Keratinocyte (primary cell): ENCODE data around the gene GRM4. TPM values are rescaled to one million over a fixed set of nuclear protein-coding genes. Genes with fewer than 3 reads are reported as not detected.

Experiments used
- DNase-seq: peaks from one replicate; pipeline ENCODE4 v3.0.0-alpha.2; 2011; ENCODE audit warnings: low read depth, missing footprints, low spot score
- FAIRE-seq: peaks from 2 replicates; lab custom pipeline; 2011; peaks lifted over from hg19 to GRCh38; lab: Jason Lieb, UNC
- H2AFZ ChIP-seq: 2 replicates; pipeline ENCODE4 v1.6.0; 2012; ENCODE audit warnings: low read length, control low read depth, inconsistent platforms; ENCODE audit not compliant: control insufficient read depth
- H3K27ac ChIP-seq: 2 replicates; pipeline ENCODE4 v1.5.1; 2011; ENCODE audit warnings: low read length; ENCODE audit not compliant: control insufficient read depth, insufficient read depth
- H3K27me3 ChIP-seq: 3 replicates; pipeline ENCODE4 v1.6.0; 2011; ENCODE audit warnings: low read length; ENCODE audit not compliant: control insufficient read depth, insufficient read depth; ENCODE audit errors: extremely low read depth
- H3K36me3 ChIP-seq, 2 experiments: 2 replicates in 1 of 2; 3 replicates in 1 of 2; pipeline ENCODE4 v1.5.1; 2011; ENCODE audit warnings: low read length in 2 of 2, mild to moderate bottlenecking in 1 of 2; ENCODE audit not compliant: control insufficient read depth in 2 of 2, insufficient read depth in 2 of 2; ENCODE audit errors: extremely low read depth in 1 of 2
- H3K4me1 ChIP-seq: 3 replicates; pipeline ENCODE4 v1.5.1; 2011; ENCODE audit warnings: low read length; ENCODE audit not compliant: control insufficient read depth, insufficient read depth; ENCODE audit errors: extremely low read depth
- H3K4me2 ChIP-seq: 3 replicates; pipeline ENCODE4 v1.6.0; 2011; ENCODE audit warnings: low read depth, low read length; ENCODE audit not compliant: control insufficient read depth, insufficient read depth; ENCODE audit errors: extremely low read depth
- H3K4me3 ChIP-seq, 3 experiments: fragments of 200-600 bp in 1 of 3; sonication (generic) in 1 of 3; 2 replicates in 2 of 3; 3 replicates in 1 of 3; pipeline ENCODE4 v1.5.1; 2011 to 2016; ENCODE audit warnings: low read length in 3 of 3, mild to moderate bottlenecking in 3 of 3, control low read depth in 2 of 3, inconsistent platforms in 1 of 3, low read depth in 1 of 3, mixed read lengths in 1 of 3, mixed run types in 1 of 3, moderate library complexity in 1 of 3; ENCODE audit not compliant: control insufficient read depth in 2 of 3, insufficient read depth in 2 of 3; ENCODE audit errors: extremely low read depth in 1 of 3
- H3K79me2 ChIP-seq: 2 replicates; pipeline ENCODE4 v1.6.0; 2012; ENCODE audit warnings: low read length; ENCODE audit not compliant: control insufficient read depth, insufficient read depth
- H3K9ac ChIP-seq: 3 replicates; pipeline ENCODE4 v1.6.0; 2011; ENCODE audit warnings: low read length; ENCODE audit not compliant: control insufficient read depth, insufficient read depth; ENCODE audit errors: extremely low read depth
- H3K9me1 ChIP-seq: 3 replicates; pipeline ENCODE4 v1.6.0; 2011; ENCODE audit warnings: low read length; ENCODE audit not compliant: control insufficient read depth, insufficient read depth; ENCODE audit errors: extremely low read depth
- H3K9me3 ChIP-seq: 2 replicates; pipeline ENCODE4 v1.5.1; 2012; ENCODE audit warnings: low read depth, low read length; ENCODE audit not compliant: control insufficient read depth
- H4K20me1 ChIP-seq: 3 replicates; pipeline ENCODE4 v1.6.0; 2011; ENCODE audit warnings: low read length; ENCODE audit not compliant: control insufficient read depth, insufficient read depth; ENCODE audit errors: extremely low read depth
- CTCF ChIP-seq, 3 experiments: IDR thresholded peaks in 1 of 3; conservative IDR thresholded peaks in 1 of 3; optimal IDR thresholded peaks in 1 of 3; 2 replicates in 2 of 3; 3 replicates in 1 of 3; pipeline versions ENCODE3 to v1.5.1; 2011; ENCODE audit warnings: low read length in 3 of 3, mild to moderate bottlenecking in 3 of 3, moderate library complexity in 2 of 3, control low read depth in 1 of 3, inconsistent platforms in 1 of 3; ENCODE audit not compliant: insufficient read depth in 2 of 3; ENCODE audit errors: extremely low read depth in 1 of 3
- EZH2 ChIP-seq: IDR thresholded peaks from one replicate; pipeline ENCODE4 v1.6.1; 2012; ENCODE audit warnings: inconsistent platforms, mild to moderate bottlenecking, low read length, moderate library complexity
- dilution Hi-C: fragments of 300-500 bp; cut with MboI; formaldehyde crosslinking; loops from one replicate; pipeline ENCODE4 v1.7.0; 2020; ENCODE audit warnings: low sequenced_read_pairs; ENCODE audit not compliant: extremely low pct_ligation_motif_present
- polyA plus RNA-seq, 5 experiments: library from polyadenylated mRNA; depleted of rRNA in 3 of 5; stranded (reverse) in 3 of 5; stranded (forward) in 1 of 5; unstranded in 1 of 5; fragments of >200 nt; gene quantifications; 1 replicate in 1 of 5; 2 replicates in 3 of 5; 3 replicates in 1 of 5; pipeline versions ENCODE4 v1.2.1 to v1.2.3, GENCODE V29; 2011 to 2012; ENCODE audit warnings: missing spikeins in 2 of 5, low read depth in 1 of 5, low replicate concordance in 1 of 5

Gene GRM4
- polyA plus RNA-seq, 1 donor (not counting 4 experiments of a cell fraction or from before 2014, with no cell fraction given) = not detected

GRCh38 chr6:34100788-34101187, 45.1 kb downstream of the GRM4 start:
- dilution Hi-C loops = no loop called here
- no peak overlapping the region for H3K4me2 ChIP-seq
- H3K79me2 ChIP-seq = no peaks in the 10 kb centered on the region
- DNase-seq = no peak
- no peak for FAIRE-seq
- H3K27me3 ChIP-seq = peaks cover 29% of the 10 kb centered on the region
- no peaks in the 10 kb centered on the region for H3K9me1 ChIP-seq
- no peak overlapping the region for H3K9ac ChIP-seq
- H3K27ac ChIP-seq = no peak overlapping the region
- H2AFZ ChIP-seq = no peak overlapping the region
- H3K4me3 ChIP-seq = no peak overlapping the region
- H3K36me3 ChIP-seq = no peaks in the 10 kb centered on the region
- H3K9me3 ChIP-seq = no peaks in the 10 kb centered on the region
- H3K4me1 ChIP-seq = no peaks in the 10 kb centered on the region
- TF ChIP-seq CTCF (optimal IDR thresholded peaks at IDR 0.05 in 1 of 3, IDR thresholded peaks at IDR 0.05 in 1 of 3, conservative IDR thresholded peaks at IDR 0.05 in 1 of 3; ENCODE audit: extremely low read depth in 1 of 3, insufficient read depth in 2 of 3, low read length in 3 of 3) (no peak), EZH2 (no peak)
- H4K20me1 ChIP-seq = no peaks in the 10 kb centered on the region

- FAIRE-seq = no peak
- Histone ChIP-seq H4K20me1 (no peaks in the 10 kb centered on the region), H3K27me3 (peaks cover 37% of the 10 kb centered on the region)
These were observed 46.0 kb downstream of the GRM4 start for GRCh38 chr6:34099878-34100277.

More at GRCh38 chr6:34099878-34100277, 46.0 kb downstream of the GRM4 start:
- TF ChIP-seq EZH2 (no peak), CTCF (optimal IDR thresholded peaks at IDR 0.05 in 1 of 3, IDR thresholded peaks at IDR 0.05 in 1 of 3, conservative IDR thresholded peaks at IDR 0.05 in 1 of 3; ENCODE audit: extremely low read depth in 1 of 3, insufficient read depth in 2 of 3, low read length in 3 of 3) (no peak)
- no peak overlapping the region for H3K4me2 ChIP-seq
- H3K27ac ChIP-seq = no peak overlapping the region
- no peaks in the 10 kb centered on the region for H3K9me3 ChIP-seq
- no peaks in the 10 kb centered on the region for H3K9me1 ChIP-seq
- dilution Hi-C loops = no loop called here
- no peaks in the 10 kb centered on the region for H3K4me1 ChIP-seq
- no peaks in the 10 kb centered on the region for H3K79me2 ChIP-seq
- DNase-seq = no peak
- H2AFZ ChIP-seq = no peak overlapping the region
- no peak overlapping the region for H3K9ac ChIP-seq
- H3K4me3 ChIP-seq = no peak overlapping the region
- no peaks in the 10 kb centered on the region for H3K36me3 ChIP-seq
